ENCODE results near the gene MINPP1.
"Not testable (repeated sequence)": the region's sequence is repeated elsewhere in the genome, so short reads cannot be mapped to it uniquely, and the experiment has no call there.

MINPP1 gene

GRCh38 chr10:87504640-87505365 lies at the start of gene MINPP1:
MINPP1 (plus strand) TSS chr10:87504893; CDS start chr10:87504916, 23 bp downstream.
- peak; percentile 69; the same call in 1 of the 2 replicates for TF ChIP-seq POLR2AphosphoS5 (IDR thresholded peaks at IDR 0.05; ENCODE audit: borderline replicate concordance, low read depth, low read length)
- no peak for TF ChIP-seq FOXP2 (optimal IDR thresholded peaks at IDR 0.05; ENCODE audit: control extremely low read depth, extremely low read length, insufficient read depth)
- peak within 1 kb of the TSS; percentile 83 for H3K4me3 ChIP-seq

GRCh38 chr10:87456586-87457220 lies 48.0 kb upstream of the MINPP1 start:
- not testable (repeated sequence) for H3K36me3 ChIP-seq (ENCODE audit: insufficient read depth, low read length); H3K27ac ChIP-seq; H3K9me3 ChIP-seq (ENCODE audit: low read depth, low read length); H3K4me3 ChIP-seq; H3K9ac ChIP-seq (ENCODE audit: insufficient read length); DNase-seq (ENCODE audit: low read depth, low spot score)

More at GRCh38 chr10:87504640-87505365, at the start of gene MINPP1:
- Histone ChIP-seq H3K9me3 (ENCODE audit: low read depth, low read length) (no peaks in the 10 kb centered on the region), H3K27ac (no peak within 1 kb of the TSS), H3K9ac (ENCODE audit: insufficient read length) (peak within 1 kb of the TSS; percentile 41), H3K36me3 (ENCODE audit: insufficient read depth, low read length) (peaks cover 4% of the 10 kb centered on the region)
- no peak for DNase-seq (ENCODE audit: low read depth, low spot score)

- H3K4me3 ChIP-seq; H3K9ac ChIP-seq (ENCODE audit: insufficient read length); H3K27ac ChIP-seq; H3K36me3 ChIP-seq (ENCODE audit: insufficient read depth, low read length); DNase-seq (ENCODE audit: low read depth, low spot score); H3K9me3 ChIP-seq (ENCODE audit: low read depth, low read length): not testable (repeated sequence)
Observed at GRCh38 chr10:87461751-87462150, 42.9 kb upstream of the MINPP1 start.

GRCh38 chr10:87466849-87467248 lies 37.8 kb upstream of the MINPP1 start:
- not testable (repeated sequence) for H3K27ac ChIP-seq; H3K9ac ChIP-seq (ENCODE audit: insufficient read length); H3K4me3 ChIP-seq; DNase-seq (ENCODE audit: low read depth, low spot score); H3K9me3 ChIP-seq (ENCODE audit: low read depth, low read length); H3K36me3 ChIP-seq (ENCODE audit: insufficient read depth, low read length)

GRCh38 chr10:87488733-87489132 lies 16.0 kb upstream of the MINPP1 start:
- H3K9ac ChIP-seq (ENCODE audit: insufficient read length); DNase-seq (ENCODE audit: low read depth, low spot score); H3K9me3 ChIP-seq (ENCODE audit: low read depth, low read length); H3K36me3 ChIP-seq (ENCODE audit: insufficient read depth, low read length); H3K27ac ChIP-seq; H3K4me3 ChIP-seq: not testable (repeated sequence)

- H3K27ac ChIP-seq; H3K36me3 ChIP-seq (ENCODE audit: insufficient read depth, low read length); H3K9me3 ChIP-seq (ENCODE audit: low read depth, low read length); H3K9ac ChIP-seq (ENCODE audit: insufficient read length); DNase-seq (ENCODE audit: low read depth, low spot score); H3K4me3 ChIP-seq: not testable (repeated sequence)
Observed at GRCh38 chr10:87490285-87490684, 14.4 kb upstream of the MINPP1 start.

- not testable (repeated sequence) for H3K4me3 ChIP-seq
Observed at GRCh38 chr10:87492450-87492849, 12.2 kb upstream of the MINPP1 start.

GRCh38 chr10:87495446-87495845 lies 9.2 kb upstream of the MINPP1 start:
- H3K9ac ChIP-seq (ENCODE audit: insufficient read length); H3K27ac ChIP-seq; DNase-seq (ENCODE audit: low read depth, low spot score): not testable (repeated sequence)

More at GRCh38 chr10:87492450-87492849, 12.2 kb upstream of the MINPP1 start:
- H3K27ac ChIP-seq; H3K36me3 ChIP-seq (ENCODE audit: insufficient read depth, low read length); H3K9me3 ChIP-seq (ENCODE audit: low read depth, low read length); H3K9ac ChIP-seq (ENCODE audit: insufficient read length); DNase-seq (ENCODE audit: low read depth, low spot score): not testable (repeated sequence)

GRCh38 chr10:87497386-87497785 lies 7.3 kb upstream of the MINPP1 start:
- not testable (repeated sequence) for H3K36me3 ChIP-seq (ENCODE audit: insufficient read depth, low read length); H3K27ac ChIP-seq; H3K9me3 ChIP-seq (ENCODE audit: low read depth, low read length); H3K4me3 ChIP-seq; H3K9ac ChIP-seq (ENCODE audit: insufficient read length); DNase-seq (ENCODE audit: low read depth, low spot score)

More at GRCh38 chr10:87495446-87495845, 9.2 kb upstream of the MINPP1 start:
- H3K9me3 ChIP-seq (ENCODE audit: low read depth, low read length); H3K36me3 ChIP-seq (ENCODE audit: insufficient read depth, low read length); H3K4me3 ChIP-seq: not testable (repeated sequence)

GRCh38 chr10:87498106-87498789 lies 6.4 kb upstream of the MINPP1 start:
- H3K4me3 ChIP-seq; H3K9me3 ChIP-seq (ENCODE audit: low read depth, low read length); H3K36me3 ChIP-seq (ENCODE audit: insufficient read depth, low read length); DNase-seq (ENCODE audit: low read depth, low spot score); H3K9ac ChIP-seq (ENCODE audit: insufficient read length); H3K27ac ChIP-seq: not testable (repeated sequence)
